Right cardiac atrium (tissue), 5 donors: ENCODE results near the gene FITM1. TPM values are rescaled to one million over a fixed set of nuclear protein-coding genes. Genes with fewer than 3 reads are reported as not detected.

ENCODE experiments used
- ATAC-seq, 2 donors: fragments of 200-7000 bp; cut with Tn5 transposase; one replicate each; pipeline versions ENCODE4 v1.8.0 to v1.9.1; 2020; ENCODE audit warnings: moderate library complexity in 2 of 2, mild to moderate bottlenecking in 1 of 2
- DNase-seq, 3 donors: peaks; one replicate each; pipeline ENCODE4 v3.0.0-alpha.2; 2020
- H3K27ac ChIP-seq: one replicate; pipeline ENCODE4 v1.5.1; 2013; ENCODE audit warnings: mild to moderate bottlenecking, low read length, control low read depth, moderate library complexity
- H3K27me3 ChIP-seq: one replicate; pipeline ENCODE4 v1.6.1; 2013; ENCODE audit not compliant: control insufficient read depth, insufficient read depth
- H3K4me1 ChIP-seq: one replicate; pipeline ENCODE4 v1.6.1; 2013; ENCODE audit warnings: low read length; ENCODE audit not compliant: control insufficient read depth, insufficient read depth
- H3K4me3 ChIP-seq: one replicate; pipeline ENCODE4 v1.5.1; 2013; ENCODE audit warnings: low read length, control low read depth
- H3K9me3 ChIP-seq: one replicate; pipeline ENCODE4 v1.6.1; 2013; ENCODE audit warnings: low read length; ENCODE audit not compliant: control insufficient read depth
- WGBS: extraction: QIAGEN DNeasy Blood & Tissue Kit; methylation state at CpG from one replicate; pipeline ENCODE4 v1.1.7; 2013; 5-methylcytosine and 5-hydroxymethylcytosine counted together
- intact Hi-C, 4 donors: fragments of 100-400 bp; cut with DNase I; formaldehyde crosslinking; loops; one replicate each; pipeline versions ENCODE4 v1.11.0 to v1.14.0; 2022 to 2023
- polyA plus RNA-seq: library from polyadenylated mRNA; stranded (reverse); fragments of 200-250 nt; gene quantifications from one replicate; pipeline ENCODE4 v1.2.3, GENCODE V29; 2013
- total RNA-seq, 4 donors: library from RNA; stranded (reverse); fragmentation: NEBNext Ultra II Directional; extraction: Animal tissue kit (Norgen Biotek cat#: 25700); gene quantifications; one replicate each; pipeline ENCODE4 v1.2.1, GENCODE V29; 2021
- donor health status: healthy with polysubstance abuse.
- donor health status: DM: no; HTN: yes; CAD: no.
- donor health status: DM: no; HTN: no; CAD: no.
- donor health status: DM: no; HTN: yes; CAD: no; lungs with severe emphysema.
- donor health status: DM: yes; HTN: yes; CAD: no.

The FITM1 gene
- total and polyA plus RNA-seq, 5 donors = 87.4 to 224 (median 135) TPM

DNA sequence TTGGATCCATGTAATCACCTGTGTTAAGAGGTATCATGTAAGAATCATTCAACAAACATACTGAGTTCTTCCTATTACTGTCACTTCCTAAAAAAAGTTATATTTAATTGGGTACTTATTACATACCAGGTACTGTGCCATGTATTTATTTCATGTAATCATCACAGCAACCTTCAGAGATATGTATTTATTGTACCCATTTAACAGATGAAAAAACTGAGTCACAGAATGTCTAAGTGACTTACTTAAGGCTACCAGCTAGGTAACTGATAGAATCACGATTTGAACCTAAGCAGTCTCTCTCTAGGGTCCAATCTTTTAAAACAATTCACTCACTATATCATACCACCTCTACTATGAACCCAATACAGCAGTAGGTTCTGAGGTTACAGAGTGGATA is 14.0 kb downstream of the FITM1 start:
- H3K27ac ChIP-seq = no peak overlapping the region

DNA sequence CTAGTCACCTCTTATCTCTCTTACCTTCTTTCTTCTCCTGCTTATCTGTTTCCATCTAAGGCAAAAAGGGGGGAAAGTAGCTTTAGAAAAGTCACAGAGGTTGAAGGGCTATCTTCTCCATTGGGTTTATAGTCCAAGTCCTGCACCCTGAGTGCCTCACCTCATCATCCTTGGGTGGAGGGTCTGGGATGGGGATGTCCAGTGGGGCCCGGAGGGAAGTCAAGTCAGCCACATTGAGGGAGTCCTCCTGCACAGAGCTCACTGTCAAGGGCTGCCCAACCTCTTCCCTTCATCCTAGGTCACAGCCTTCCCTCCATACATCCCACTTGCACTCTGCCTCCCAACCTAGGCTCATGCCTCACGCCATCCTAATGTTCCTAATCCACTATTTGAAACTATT is 14.8 kb downstream of the FITM1 start:
- DNase-seq = no peak
- Histone ChIP-seq H3K4me1 (peaks cover 12% of the 10 kb centered on the region), H3K27ac (no peak overlapping the region), H3K9me3 (no peaks in the 10 kb centered on the region), H3K27me3 (no peaks in the 10 kb centered on the region), H3K4me3 (no peak overlapping the region)
- intact Hi-C loops = no loop called here
- WGBS = 97% methylated on average over 2 of the region's 2 CpGs
- no peak for ATAC-seq

More for the DNA sequence above, 14.0 kb downstream of the FITM1 start:
- no peak for DNase-seq
- WGBS = 86% methylated on average over 1 of the region's 1 CpG
- no peak for ATAC-seq
- Histone ChIP-seq H3K4me1 (peaks cover 13% of the 10 kb centered on the region), H3K9me3 (no peaks in the 10 kb centered on the region), H3K27me3 (no peaks in the 10 kb centered on the region), H3K4me3 (no peak overlapping the region)
- intact Hi-C loops = no loop called here

DNA sequence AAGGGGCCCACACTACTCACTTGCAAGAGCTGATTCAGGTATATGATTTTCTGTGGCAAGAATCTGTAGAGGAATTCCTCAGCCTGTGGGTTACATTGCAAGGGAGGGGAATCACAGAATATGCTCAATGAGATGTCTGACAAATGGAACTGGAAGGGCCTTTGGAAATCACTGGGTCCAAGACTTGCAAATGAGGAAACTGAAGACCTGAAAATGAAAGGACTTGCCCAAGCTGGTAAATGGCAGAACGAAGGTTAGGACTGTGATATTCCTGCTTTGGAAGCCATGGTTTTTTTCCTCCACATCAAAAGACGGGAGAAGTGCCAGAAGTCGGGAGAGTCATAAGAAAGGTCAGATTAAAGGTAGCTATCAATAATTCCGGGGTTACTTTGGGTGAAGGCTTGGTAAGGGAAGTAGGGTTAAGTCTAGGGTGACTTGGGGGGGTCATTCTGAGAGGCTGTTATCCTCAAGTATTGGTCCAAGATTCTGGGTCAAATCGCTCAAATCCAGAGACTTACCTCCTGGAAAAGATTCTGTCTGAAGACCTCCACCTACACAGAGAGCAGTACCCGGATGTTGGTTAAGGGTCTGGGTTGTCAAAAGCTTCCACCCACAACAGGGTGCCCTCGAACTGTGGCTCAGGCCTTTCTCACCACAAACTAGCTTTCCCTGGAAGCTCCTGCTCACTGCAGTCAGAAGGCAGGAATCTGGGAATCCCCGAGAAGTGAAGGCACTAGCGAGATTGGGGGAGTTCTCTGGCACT is 15.4 kb downstream of the FITM1 start:
- no peaks in the 10 kb centered on the region for H3K9me3 ChIP-seq
- intact Hi-C loops = no loop called here
- DNase-seq (no peak), ATAC-seq (no peak)
- 18% methylated on average over 9 of the region's 9 CpGs for WGBS
- H3K27ac ChIP-seq = peak overlapping the region; percentile 95
- peak overlapping the region; percentile 57 for H3K4me3 ChIP-seq
- H3K27me3 ChIP-seq = no peaks in the 10 kb centered on the region
- peaks cover 12% of the 10 kb centered on the region for H3K4me1 ChIP-seq

DNA sequence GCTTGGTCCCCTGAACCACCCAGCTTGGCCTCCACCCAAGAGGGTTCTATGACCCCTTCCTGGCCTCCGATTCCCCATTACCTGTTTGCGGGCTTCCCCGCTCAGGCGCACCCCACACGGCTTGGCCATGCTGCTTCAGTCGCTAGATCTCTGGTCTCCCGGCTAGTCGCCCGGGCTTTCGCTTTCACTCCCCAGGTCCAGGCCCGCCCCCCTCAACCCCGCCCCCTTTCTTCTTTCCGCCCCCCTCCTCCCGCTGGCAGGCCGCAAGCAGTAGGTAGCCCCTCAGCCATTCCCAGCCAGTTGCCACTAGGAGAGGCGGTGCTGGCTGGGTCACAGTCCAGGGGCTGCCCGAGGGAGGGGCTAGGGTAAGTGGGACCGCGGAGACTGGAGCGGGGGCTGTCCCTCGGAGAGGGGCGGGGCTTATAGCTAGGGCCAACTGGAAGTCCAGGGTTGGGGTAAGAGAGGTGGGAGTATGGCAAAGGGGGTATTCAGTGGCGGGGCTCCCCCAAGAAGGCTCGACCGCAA is 16.1 kb downstream of the FITM1 start, which contains the start of gene PSME2:
PSME2 (minus strand) TSS at position 158 of the 525 bp plus-strand sequence; CDS start at position 129, 29 bp downstream.
- H3K9me3 ChIP-seq = no peaks in the 10 kb centered on the region
- ATAC-seq (peak; percentile 88 to 91), DNase-seq (peak; percentile 97 to 98 (median 97))
- peak within 1 kb of the TSS; percentile 89 for H3K4me3 ChIP-seq
- H3K4me1 ChIP-seq = peaks cover 12% of the 10 kb centered on the region
- H3K27ac ChIP-seq = peak within 1 kb of the TSS; percentile 95
- no peaks in the 10 kb centered on the region for H3K27me3 ChIP-seq
- intact Hi-C loops = no loop called here
- WGBS = under 1% methylated on average over 25 of the region's 25 CpGs

DNA sequence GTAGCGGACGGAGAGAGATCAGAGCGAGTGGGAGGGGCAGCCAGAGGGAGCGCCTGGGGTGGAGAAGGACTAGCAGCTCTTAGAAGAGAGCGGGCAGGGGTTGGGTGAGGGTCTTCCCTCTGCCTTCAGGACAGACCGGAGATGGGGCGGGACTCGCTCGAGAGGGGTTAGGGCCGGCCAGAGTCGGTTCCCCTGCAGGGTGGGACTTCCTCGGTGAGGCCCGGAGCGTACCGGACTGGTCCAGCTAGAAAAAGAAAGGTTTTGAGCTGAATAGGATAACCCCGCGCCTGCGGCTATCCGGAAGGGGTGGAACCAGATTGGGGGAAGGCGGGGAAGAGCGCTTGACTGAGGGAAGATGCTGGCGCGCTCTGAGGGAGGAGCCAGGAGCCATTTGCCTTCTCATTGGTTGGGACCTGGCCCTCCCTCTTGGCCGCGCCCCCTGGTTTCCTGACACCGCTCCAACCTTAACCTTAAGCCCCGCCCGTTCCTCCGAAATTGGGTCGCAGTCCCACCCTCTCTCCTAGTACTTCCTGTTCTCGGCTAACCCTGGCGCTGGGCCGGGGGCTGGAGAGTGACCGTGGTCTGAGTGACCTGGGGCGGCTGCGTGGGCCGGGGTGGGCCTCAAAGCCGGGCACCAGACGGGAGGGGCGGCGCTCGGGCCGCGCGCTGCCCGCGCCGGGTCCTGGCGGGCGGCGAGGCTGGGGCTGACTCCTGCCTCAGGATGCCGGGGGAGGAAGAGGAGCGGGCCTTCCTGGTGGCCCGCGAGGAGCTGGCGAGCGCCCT is 16.7 kb downstream of the FITM1 start, which contains the start of gene RNF31:
RNF31 (plus strand) TSS at position 521 of the 783 bp plus-strand sequence; CDS start at position 722, 201 bp downstream.
- peak; percentile 99 for DNase-seq
- intact Hi-C loops = no loop called here
- peak within 1 kb of the TSS; percentile 95 for H3K27ac ChIP-seq
- H3K4me3 ChIP-seq = peak within 1 kb of the TSS; percentile 89
- no peaks in the 10 kb centered on the region for H3K27me3 ChIP-seq
- peaks cover 12% of the 10 kb centered on the region for H3K4me1 ChIP-seq
- H3K9me3 ChIP-seq = no peaks in the 10 kb centered on the region
- WGBS = under 1% methylated on average over 57 of the region's 57 CpGs
- ATAC-seq = peak; percentile 95 to 97

DNA sequence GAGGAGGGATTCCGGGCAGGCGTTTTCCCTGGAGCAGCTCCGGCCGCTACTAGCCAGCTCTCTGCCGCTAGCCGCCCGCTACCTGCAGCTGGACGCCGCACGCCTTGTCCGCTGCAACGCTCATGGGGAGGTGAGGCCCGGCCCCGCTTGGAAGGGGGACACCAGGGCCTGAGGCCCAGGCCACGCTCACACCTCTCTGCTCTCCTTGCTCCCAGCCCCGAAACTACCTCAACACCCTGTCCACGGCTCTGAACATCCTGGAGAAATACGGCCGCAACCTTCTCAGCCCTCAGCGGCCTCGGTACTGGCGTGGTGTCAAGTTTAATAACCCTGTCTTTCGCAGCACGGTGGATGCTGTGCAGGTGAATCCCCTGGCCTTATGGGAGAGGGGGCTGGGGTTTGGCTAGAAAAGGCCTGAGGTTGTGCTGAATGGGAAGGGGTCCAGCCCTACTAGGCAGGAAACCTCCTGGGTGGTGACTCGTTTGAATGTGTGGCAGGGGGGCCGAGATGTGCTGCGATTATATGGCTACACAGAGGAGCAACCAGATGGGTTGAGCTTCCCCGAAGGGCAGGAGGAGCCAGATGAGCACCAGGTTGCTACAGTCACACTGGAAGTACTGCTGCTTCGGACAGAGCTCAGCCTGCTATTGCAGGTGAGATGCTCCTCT is 17.4 kb downstream of the FITM1 start:
- intact Hi-C loops = no loop called here

DNA sequence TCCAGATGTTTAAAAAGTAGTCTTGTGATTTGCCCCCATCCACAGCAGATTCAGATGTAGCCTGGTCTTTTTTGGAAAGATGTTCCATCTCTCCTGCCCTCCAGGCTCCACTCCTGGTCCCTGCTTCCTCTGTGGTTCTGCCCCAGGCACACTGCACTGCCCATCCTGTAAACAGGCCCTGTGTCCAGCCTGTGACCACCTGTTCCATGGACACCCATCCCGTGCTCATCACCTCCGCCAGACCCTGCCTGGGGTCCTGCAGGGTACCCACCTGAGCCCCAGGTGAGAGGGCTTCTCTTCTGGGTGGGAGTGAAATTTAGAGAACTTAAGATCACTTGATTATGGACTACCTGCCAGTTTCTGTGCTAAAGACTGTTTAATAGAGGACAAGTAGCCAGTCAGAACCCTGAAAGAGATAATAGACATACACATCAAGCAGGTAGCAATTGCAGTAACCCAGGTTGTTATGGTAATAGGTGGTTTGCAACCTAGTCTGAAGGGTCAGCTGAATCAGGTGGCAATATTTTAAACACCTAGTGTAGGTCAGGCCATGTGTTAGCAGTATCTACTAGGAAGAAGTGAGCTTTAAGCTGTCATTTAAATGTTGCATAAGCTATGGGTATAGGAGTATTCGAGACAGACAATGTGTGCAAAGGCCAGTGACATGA is 19.0 kb downstream of the FITM1 start:
- Histone ChIP-seq H3K27me3 (no peaks in the 10 kb centered on the region), H3K9me3 (no peaks in the 10 kb centered on the region), H3K4me3 (no peak overlapping the region), H3K4me1 (peaks cover 12% of the 10 kb centered on the region), H3K27ac (no peak overlapping the region)
- WGBS = 95% methylated on average over 3 of the region's 3 CpGs
- intact Hi-C loops = no loop called here
- ATAC-seq = no peak
- no peak for DNase-seq

More for the DNA sequence above, 17.4 kb downstream of the FITM1 start:
- DNase-seq (no peak), ATAC-seq (no peak)
- 7% methylated on average over 29 of the region's 29 CpGs for WGBS
- H3K27ac ChIP-seq = peak overlapping the region; percentile 77
- H3K27me3 ChIP-seq = no peaks in the 10 kb centered on the region
- H3K4me1 ChIP-seq = peaks cover 12% of the 10 kb centered on the region
- peak overlapping the region; percentile 89 for H3K4me3 ChIP-seq
- H3K9me3 ChIP-seq = no peaks in the 10 kb centered on the region

DNA sequence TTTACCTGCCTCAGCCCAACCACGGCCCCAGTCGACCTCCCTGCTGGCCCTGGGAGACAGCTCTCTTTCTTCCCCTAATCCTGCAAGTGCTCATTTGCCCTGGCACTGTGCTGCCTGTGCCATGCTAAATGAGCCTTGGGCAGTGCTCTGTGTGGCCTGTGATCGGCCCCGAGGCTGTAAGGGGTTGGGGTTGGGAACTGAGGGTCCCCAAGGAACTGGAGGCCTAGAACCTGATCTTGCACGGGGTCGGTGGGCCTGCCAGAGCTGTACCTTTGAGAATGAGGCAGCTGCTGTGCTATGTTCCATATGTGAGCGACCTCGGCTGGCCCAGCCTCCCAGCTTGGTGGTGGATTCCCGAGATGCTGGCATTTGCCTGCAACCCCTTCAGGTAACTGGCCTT is 19.6 kb downstream of the FITM1 start:
- ATAC-seq = no peak
- no peak for DNase-seq
- peaks cover 12% of the 10 kb centered on the region for H3K4me1 ChIP-seq
- no peak overlapping the region for H3K4me3 ChIP-seq
- intact Hi-C loops = no loop called here
- no peak overlapping the region for H3K27ac ChIP-seq
- H3K9me3 ChIP-seq = no peaks in the 10 kb centered on the region
- 94% methylated on average over 9 of the region's 9 CpGs for WGBS
- H3K27me3 ChIP-seq = no peaks in the 10 kb centered on the region

DNA sequence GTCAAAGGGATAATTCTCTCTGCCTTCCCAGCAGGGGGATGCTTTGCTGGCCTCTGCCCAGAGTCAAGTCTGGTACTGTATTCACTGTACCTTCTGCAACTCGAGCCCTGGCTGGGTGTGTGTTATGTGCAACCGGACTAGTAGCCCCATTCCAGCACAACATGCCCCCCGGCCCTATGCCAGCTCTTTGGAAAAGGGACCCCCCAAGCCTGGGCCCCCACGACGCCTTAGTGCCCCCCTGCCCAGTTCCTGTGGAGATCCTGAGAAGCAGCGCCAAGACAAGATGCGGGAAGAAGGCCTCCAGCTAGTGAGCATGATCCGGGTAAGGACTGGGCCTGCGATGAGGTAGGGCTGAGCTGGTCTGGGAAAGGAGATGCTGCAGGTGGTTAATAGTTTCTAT is 20.1 kb downstream of the FITM1 start:
- Histone ChIP-seq H3K4me3 (no peak overlapping the region), H3K27me3 (no peaks in the 10 kb centered on the region), H3K4me1 (peaks cover 10% of the 10 kb centered on the region), H3K9me3 (no peaks in the 10 kb centered on the region), H3K27ac (no peak overlapping the region)
- WGBS = 90% methylated on average over 9 of the region's 9 CpGs
- DNase-seq (no peak), ATAC-seq (no peak)
- intact Hi-C loops = no loop called here

DNA sequence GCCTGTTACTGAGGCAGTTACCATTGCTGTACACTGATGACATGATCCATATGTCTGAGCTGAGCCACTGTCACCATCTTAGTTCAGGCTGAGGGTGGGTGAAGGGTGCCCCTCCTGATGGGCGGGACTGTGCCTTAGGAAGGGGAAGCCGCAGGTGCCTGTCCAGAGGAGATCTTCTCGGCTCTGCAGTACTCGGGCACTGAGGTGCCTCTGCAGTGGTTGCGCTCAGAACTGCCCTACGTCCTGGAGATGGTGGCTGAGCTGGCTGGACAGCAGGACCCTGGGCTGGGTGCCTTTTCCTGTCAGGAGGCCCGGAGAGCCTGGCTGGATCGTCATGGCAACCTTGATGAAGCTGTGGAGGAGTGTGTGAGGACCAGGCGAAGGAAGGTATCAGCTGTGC is 20.5 kb downstream of the FITM1 start:
- intact Hi-C loops = no loop called here
- peaks cover 8% of the 10 kb centered on the region for H3K4me1 ChIP-seq
- DNase-seq (no peak), ATAC-seq (no peak)
- no peaks in the 10 kb centered on the region for H3K27me3 ChIP-seq
- H3K27ac ChIP-seq = no peak overlapping the region
- H3K9me3 ChIP-seq = no peaks in the 10 kb centered on the region
- H3K4me3 ChIP-seq = no peak overlapping the region
- 81% methylated on average over 9 of the region's 9 CpGs for WGBS
